Prostate gland (tissue), 2 donors: Measurements from ENCODE around the gene METTL5. TPM values are rescaled to one million over a fixed set of nuclear protein-coding genes. Genes with fewer than 3 reads are reported as not detected.
A peak's percentile ranks its signal among the peaks of the same experiment; 100 is the strongest.
"Not testable (repeated sequence)": the region's sequence is repeated elsewhere in the genome, so short reads cannot be mapped to it uniquely, and the experiment has no call there.

ENCODE experiments used
- DNase-seq: peaks from one replicate; pipeline ENCODE4 v3.0.0-alpha.2; 2019; ENCODE audit warnings: low spot score
- H3K27ac ChIP-seq, 2 donors: fragments of 200-600 bp; sonication (generic); 2 replicates each; pipeline ENCODE4 v1.5.1; 2017 to 2019
- H3K27me3 ChIP-seq: fragments of 200-600 bp; sonication (generic); replicated peaks from 2 replicates; pipeline ENCODE4 v1.5.1; 2019; ENCODE audit not compliant: insufficient read depth
- H3K36me3 ChIP-seq, 2 donors: fragments of 200-600 bp; sonication (generic); 1 replicate in 1 of 2; 2 replicates in 1 of 2; pipeline versions ENCODE4 v1.5.1 to v1.8.1; 2017 to 2019
- H3K4me1 ChIP-seq: fragments of 200-600 bp; sonication (generic); replicated peaks from 2 replicates; pipeline ENCODE4 v1.5.1; 2019
- H3K4me3 ChIP-seq, 2 donors: fragments of 200-600 bp; sonication (generic); 2 replicates each; pipeline ENCODE4 v1.5.1; 2017 to 2019
- H3K9me3 ChIP-seq: fragments of 200-600 bp; sonication (generic); 2 replicates; pipeline ENCODE4 v1.5.1; 2017
- CTCF ChIP-seq, 4 experiments: fragments of 200-600 bp in 2 of 4; fragments of 450-650 bp in 2 of 4; sonication (generic) in 2 of 4; IDR thresholded peaks; 1 replicate in 3 of 4; 2 replicates in 1 of 4; pipeline ENCODE4 v1.5.1; 2016 to 2019; ENCODE audit warnings: antibody characterized with exemption in 4 of 4, mild to moderate bottlenecking in 2 of 4, moderate library complexity in 2 of 4
- POLR2A ChIP-seq: fragments of 450-650 bp; IDR thresholded peaks from one replicate; pipeline ENCODE4 v1.6.1; 2016; ENCODE audit warnings: antibody characterized with exemption, mild to moderate bottlenecking
- POLR2AphosphoS5 ChIP-seq: sonication (generic); formaldehyde crosslinking; IDR thresholded peaks from one replicate; pipeline ENCODE4 v1.6.1; 2017; ENCODE audit warnings: antibody characterized with exemption
- WGBS: methylation state at CpG from one replicate; pipeline ENCODE4 v1.1.5; 2018; 5-methylcytosine and 5-hydroxymethylcytosine counted together
- intact Hi-C: fragments of 100-400 bp; cut with DNase I; formaldehyde crosslinking; loops from one replicate; pipeline ENCODE4 v1.14.2; 2022
- total RNA-seq, 2 donors: library from RNA; depleted of rRNA; stranded (reverse); fragments of >200 nt; gene quantifications; one replicate each; pipeline ENCODE4 v1.1.0, GENCODE V29; 2016

METTL5 gene
- total RNA-seq, 2 donors from 2014 or later, result 34.9 to 43.9 TPM

GRCh38 chr2:169827272-169828140, 2.8 kb upstream of the METTL5 start, which contains the start of gene UBR3:
Gene UBR3 (plus strand): TSS chr2:169827454. CDS start chr2:169827508, 54 bp downstream.
- H3K4me3 ChIP-seq, result peak within 1 kb of the TSS; percentile 86 to 88
- intact Hi-C loops, result no loop called here
- TF ChIP-seq POLR2AphosphoS5 (peak; percentile 86), CTCF (IDR thresholded peaks at IDR 0.05) (peak in 1 of 4 experiments; percentile 31), POLR2A (peak; percentile 88)
- under 1% methylated on average over 65 of the region's 104 CpGs for WGBS
- H3K4me1 ChIP-seq, result peaks cover 7% of the 10 kb centered on the region
- H3K27ac ChIP-seq, result peak within 1 kb of the TSS; percentile 77 to 87
- DNase-seq, result peak; percentile 94
- no peaks in the 10 kb centered on the region for H3K36me3 ChIP-seq
- no peaks in the 10 kb centered on the region for H3K27me3 ChIP-seq
- H3K9me3 ChIP-seq, result no peaks in the 10 kb centered on the region

- peaks cover 9% of the 10 kb centered on the region for H3K4me1 ChIP-seq
- H3K27me3 ChIP-seq, result no peaks in the 10 kb centered on the region
- intact Hi-C loops, result loop anchor here (2.0 kb wide), 1 partner anchor 105 kb away; no protein-coding TSS in a partner anchor
- H3K4me3 ChIP-seq, result peak overlapping the region; percentile 61 to 81
- no peaks in the 10 kb centered on the region for H3K36me3 ChIP-seq
- no peak for TF ChIP-seq POLR2AphosphoS5
- no peak for TF ChIP-seq POLR2A
- TF ChIP-seq CTCF (IDR thresholded peaks at IDR 0.05), result no peak
- H3K9me3 ChIP-seq, result no peaks in the 10 kb centered on the region
- H3K27ac ChIP-seq, result peak overlapping the region; percentile 79
- 7% methylated on average over 4 of the region's 4 CpGs for WGBS
- no peak for DNase-seq
Measured at GRCh38 chr2:169823996-169824372, 721 bp downstream of the METTL5 start.

GRCh38 chr2:169822785-169823392, 1.8 kb downstream of the METTL5 start:
- Histone ChIP-seq H3K36me3 (no peaks in the 10 kb centered on the region), H3K4me1 (peaks cover 9% of the 10 kb centered on the region), H3K27me3 (no peaks in the 10 kb centered on the region), H3K4me3 (no peak overlapping the region), H3K27ac (no peak overlapping the region), H3K9me3 (no peaks in the 10 kb centered on the region)
- TF ChIP-seq POLR2A (no peak), CTCF (IDR thresholded peaks at IDR 0.05) (no peak), POLR2AphosphoS5 (no peak)
- intact Hi-C loops, result no loop called here
- WGBS, result 90% methylated on average over 4 of the region's 4 CpGs
- DNase-seq, result no peak

- 46% methylated on average over 3 of the region's 3 CpGs for WGBS
- TF ChIP-seq CTCF (IDR thresholded peaks at IDR 0.05) (no peak), POLR2AphosphoS5 (no peak), POLR2A (no peak)
Measured at GRCh38 chr2:169822036-169822435, 2.7 kb downstream of the METTL5 start.

GRCh38 chr2:169820101-169820500, 4.6 kb downstream of the METTL5 start:
- H3K27me3 ChIP-seq, H3K9me3 ChIP-seq, DNase-seq, intact Hi-C loops, H3K36me3 ChIP-seq, H3K27ac ChIP-seq, H3K4me1 ChIP-seq, H3K4me3 ChIP-seq: not testable (repeated sequence)
- WGBS, result 66% methylated on average over 7 of the region's 7 CpGs

More at GRCh38 chr2:169822036-169822435, 2.7 kb downstream of the METTL5 start:
- H3K27me3 ChIP-seq, result no peaks in the 10 kb centered on the region
- H3K36me3 ChIP-seq, result no peaks in the 10 kb centered on the region
- H3K27ac ChIP-seq, result no peak overlapping the region
- peaks cover 9% of the 10 kb centered on the region for H3K4me1 ChIP-seq
- intact Hi-C loops, result no loop called here
- no peaks in the 10 kb centered on the region for H3K9me3 ChIP-seq
- no peak for DNase-seq
- no peak overlapping the region for H3K4me3 ChIP-seq
